Measurements from ENCODE around the gene RNF2.

GRCh38 chr1:185151215-185151614, 105.9 kb downstream of the RNF2 start:
- TF ChIP-seq EZH2 (IDR thresholded peaks at IDR 0.05; ENCODE audit: low read length) = no peak
- TF ChIP-seq, protein P1, sequence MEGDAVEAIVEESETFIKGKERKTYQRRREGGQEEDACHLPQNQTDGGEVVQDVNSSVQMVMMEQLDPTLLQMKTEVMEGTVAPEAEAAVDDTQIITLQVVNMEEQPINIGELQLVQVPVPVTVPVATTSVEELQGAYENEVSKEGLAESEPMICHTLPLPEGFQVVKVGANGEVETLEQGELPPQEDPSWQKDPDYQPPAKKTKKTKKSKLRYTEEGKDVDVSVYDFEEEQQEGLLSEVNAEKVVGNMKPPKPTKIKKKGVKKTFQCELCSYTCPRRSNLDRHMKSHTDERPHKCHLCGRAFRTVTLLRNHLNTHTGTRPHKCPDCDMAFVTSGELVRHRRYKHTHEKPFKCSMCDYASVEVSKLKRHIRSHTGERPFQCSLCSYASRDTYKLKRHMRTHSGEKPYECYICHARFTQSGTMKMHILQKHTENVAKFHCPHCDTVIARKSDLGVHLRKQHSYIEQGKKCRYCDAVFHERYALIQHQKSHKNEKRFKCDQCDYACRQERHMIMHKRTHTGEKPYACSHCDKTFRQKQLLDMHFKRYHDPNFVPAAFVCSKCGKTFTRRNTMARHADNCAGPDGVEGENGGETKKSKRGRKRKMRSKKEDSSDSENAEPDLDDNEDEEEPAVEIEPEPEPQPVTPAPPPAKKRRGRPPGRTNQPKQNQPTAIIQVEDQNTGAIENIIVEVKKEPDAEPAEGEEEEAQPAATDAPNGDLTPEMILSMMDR (optimal IDR thresholded peaks at IDR 0.05 in 1 of 3, IDR thresholded peaks at IDR 0.05 in 1 of 3, conservative IDR thresholded peaks at IDR 0.05 in 1 of 3; ENCODE audit: extremely low read depth in 1 of 3, insufficient read depth in 2 of 3, low read length in 3 of 3) = no peak

All from keratinocyte (primary cell).